Frontal cortex (tissue), 4 donors: ENCODE measurements around the gene ERLEC1. TPM values are rescaled to one million over a fixed set of nuclear protein-coding genes. Genes with fewer than 3 reads are reported as not detected.
"Not testable (repeated sequence)": the region's sequence is repeated elsewhere in the genome, so short reads cannot be mapped to it uniquely, and the experiment has no call there.

Experiments
- DNase-seq, 2 donors: peaks; one replicate each; pipeline ENCODE4 v3.0.0; 2012; ENCODE audit warnings: low spot score in 2 of 2
- FAIRE-seq: peaks from 2 replicates; lab custom pipeline; 2012; peaks lifted over from hg19 to GRCh38; lab: Jason Lieb, UNC
- total RNA-seq: library from RNA; depleted of rRNA; stranded (reverse); fragments of >200 nt; gene quantifications from one replicate; pipeline ENCODE4 v1.2.3, GENCODE V29; 2014
- donor health status: control.
- donor health status: control.
- donor health status: control.

Gene ERLEC1
- total RNA-seq, 1 donor from 2014 or later = 54.2 TPM

DNA sequence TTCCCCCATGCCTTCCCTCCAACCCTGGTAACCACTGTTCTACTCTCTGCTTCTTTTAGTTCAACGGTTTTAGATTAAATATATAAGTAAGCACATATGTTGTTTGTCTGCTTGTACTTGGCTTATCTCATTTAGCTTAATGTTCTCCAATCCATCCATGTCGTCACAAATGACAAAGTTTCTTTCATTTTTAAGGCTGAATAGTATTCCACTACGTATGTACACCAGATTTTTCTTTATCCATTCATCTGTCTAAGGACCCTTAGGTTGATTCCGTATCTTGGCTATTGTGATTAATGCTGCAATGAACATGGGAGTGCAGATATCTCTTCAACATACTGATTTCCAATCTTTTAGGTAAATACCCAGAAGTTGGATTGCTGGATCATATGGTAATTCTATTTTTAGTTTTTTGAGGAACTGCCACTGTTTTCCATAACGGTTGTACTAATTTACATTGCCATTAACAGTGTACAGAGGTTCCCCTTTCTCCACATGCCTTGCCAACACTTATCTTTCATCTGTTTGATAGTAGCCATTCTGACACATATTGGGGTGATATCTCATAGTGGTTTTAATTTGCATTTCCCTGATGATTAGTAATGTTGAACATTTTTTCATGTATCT lies 8.2 kb upstream of the ERLEC1 start:
- FAIRE-seq = no peak
- no peak for DNase-seq

DNA sequence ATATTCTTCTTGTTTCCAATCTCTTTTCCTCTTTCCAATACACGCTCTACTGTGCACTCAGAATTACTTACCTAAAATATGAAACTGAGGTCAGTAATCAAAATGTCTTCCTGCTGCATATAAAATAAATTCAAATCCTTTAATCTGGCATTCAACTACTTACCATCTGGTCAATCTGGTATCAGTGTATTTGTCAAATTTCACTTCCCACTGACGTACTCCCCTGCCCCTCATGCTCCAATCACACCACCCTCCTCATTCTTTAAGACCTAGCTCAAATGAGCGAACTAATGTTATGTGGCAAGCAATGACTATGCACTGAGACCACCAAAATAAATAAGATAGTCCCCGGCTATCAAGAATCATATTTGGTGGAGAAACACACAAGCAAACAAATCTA lies 6.8 kb upstream of the ERLEC1 start:
- no peak for FAIRE-seq
- DNase-seq = no peak

DNA sequence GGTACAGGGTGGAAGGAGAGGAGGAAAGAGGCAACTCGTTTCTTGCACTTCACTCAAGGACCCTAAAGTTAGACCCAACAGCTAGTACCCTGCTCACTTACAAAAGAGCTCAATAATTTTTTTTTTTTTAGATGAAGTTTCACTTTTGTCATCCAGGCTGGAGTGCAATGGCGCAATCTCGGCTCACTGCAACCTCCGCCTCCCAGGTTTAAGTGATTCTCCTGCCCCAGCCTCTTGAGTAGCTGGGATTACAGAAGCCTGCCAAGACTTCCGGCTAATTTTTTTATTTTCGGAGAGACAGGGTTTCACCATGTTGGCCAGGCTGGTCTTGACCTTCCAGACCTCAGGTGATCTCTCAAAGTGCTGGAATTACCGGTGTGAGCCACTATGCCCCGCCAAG lies 4.2 kb upstream of the ERLEC1 start:
- DNase-seq (no peak), FAIRE-seq (no peak)

DNA sequence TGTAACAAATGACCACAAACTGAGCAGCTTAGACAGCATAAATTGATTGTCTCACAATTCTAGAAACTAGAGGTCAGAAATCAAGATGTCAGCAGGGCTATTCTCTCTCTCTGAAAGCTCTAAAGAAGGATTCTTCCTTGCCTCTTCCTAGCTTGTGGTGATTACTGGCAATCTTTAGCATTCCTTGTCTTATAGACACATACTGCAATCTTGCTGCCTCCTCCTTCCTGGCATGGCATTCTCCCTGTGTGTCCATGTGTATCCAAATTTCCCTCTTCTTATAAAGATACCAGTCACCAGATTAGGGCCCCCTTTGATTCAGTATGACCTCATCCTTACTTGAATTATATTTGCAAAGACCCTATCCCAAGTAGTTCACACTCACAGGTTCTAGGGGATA lies 2.4 kb upstream of the ERLEC1 start:
- FAIRE-seq (no peak), DNase-seq (no peak)

DNA sequence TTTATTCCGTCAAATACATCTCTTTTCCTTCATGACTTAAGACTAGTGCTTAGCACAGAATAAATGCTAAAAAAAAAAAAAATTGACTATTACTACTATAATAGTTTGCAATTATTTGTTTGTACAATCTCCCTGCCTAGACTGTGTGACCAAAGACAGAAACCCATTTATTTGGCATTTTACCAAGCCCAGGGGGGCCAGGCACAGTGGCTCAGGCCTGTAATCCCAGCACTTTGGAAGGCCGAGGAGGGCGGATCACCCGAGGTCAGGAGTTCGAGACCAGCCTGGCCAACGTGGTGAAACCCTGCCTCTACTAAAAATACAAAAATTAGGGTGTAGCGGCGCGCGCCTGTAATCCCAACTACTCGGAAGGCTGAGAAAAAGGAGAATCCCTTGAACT lies 1.5 kb upstream of the ERLEC1 start:
- DNase-seq = no peak
- FAIRE-seq = no peak

DNA sequence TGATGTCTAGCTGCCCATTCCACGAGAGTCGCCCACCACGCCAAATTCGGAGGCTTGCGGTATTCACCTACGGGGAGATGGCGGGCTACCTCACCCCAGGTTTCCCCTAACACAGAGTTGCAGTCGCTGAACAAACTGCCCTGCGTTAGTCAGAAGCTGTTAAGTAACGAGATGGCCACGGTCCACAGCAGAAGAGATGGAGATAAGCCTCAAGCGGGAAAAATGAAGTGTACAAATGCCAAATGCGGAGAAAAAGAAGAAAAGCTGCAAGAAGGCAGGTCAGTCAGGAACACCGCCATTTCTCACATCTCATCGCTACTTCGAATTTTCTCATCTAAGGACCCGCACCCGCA lies 516 bp upstream of the ERLEC1 start:
- DNase-seq (no peak), FAIRE-seq (no peak)

DNA sequence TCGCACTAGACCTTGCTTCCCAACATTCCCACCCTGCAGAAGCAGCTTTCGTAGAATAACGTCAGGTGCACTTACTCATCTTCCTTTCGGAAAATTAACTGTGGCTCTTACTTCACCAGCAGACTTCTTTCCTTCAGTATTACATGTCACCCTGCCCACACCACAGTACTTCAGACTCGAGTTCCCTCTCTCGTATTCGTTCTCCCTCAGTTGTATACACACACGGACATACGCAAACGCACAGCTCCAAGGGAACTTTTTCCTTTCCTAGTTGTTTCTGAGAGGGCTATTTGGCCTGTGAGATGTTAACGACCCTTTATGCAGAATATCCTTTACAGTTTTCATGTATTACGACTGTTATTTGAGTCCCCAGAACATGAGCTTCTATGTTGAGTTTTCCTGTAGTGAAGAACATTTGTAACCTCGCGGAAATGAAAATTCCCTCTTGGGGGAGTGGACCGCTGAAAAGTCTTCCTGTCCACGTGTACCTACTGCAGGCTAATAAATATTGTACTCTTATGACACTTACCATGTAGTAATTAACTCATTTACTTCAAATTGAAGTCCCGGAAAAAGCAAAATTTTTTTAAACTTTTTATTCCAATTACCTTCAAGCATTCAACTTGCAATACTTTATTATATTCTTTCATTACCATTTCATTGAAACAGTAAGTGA lies 908 bp downstream of the ERLEC1 start:
- no peak for FAIRE-seq

DNA sequence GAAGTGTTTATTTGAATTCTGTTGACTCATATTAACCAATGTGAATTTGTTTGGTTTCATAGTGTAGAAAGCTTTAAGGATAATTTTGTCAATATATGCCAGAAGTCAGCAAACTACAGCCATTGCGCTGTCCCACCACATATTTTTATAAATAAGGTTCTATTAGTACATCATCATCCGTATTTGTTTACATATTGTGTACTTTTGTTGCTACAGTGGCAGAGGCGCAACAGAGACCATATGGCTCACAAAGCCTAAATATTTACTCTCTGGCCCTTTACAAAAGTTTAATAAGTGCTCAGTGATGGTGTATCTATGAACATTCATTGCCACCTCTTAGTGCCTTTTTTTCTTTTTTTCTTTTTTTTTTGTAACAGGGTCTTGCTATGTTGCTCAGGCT lies 6.4 kb downstream of the ERLEC1 start:
- DNase-seq = no peak
- FAIRE-seq = no peak

More for the DNA sequence above, 908 bp downstream of the ERLEC1 start:
- peak in 1 of 2 donors; percentile 17 for DNase-seq

DNA sequence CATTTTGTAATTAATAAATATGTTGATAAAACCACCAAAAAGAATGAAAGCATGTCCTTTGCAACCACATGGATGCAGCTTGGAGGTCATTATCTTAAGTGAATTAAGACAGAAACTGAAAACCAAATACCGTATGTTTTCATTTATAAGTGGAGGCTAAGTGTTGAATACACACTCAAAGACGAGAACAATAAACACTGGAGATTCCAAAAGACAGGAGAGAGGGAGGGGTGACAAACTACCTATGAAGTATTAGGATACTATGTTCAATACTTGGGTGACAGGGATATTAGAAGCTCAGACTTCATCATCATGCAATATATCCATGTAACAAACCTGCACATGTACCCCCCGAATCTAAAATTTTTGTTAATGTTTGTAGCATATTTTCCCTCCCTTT lies 7.0 kb downstream of the ERLEC1 start:
- FAIRE-seq = no peak
- no peak for DNase-seq

DNA sequence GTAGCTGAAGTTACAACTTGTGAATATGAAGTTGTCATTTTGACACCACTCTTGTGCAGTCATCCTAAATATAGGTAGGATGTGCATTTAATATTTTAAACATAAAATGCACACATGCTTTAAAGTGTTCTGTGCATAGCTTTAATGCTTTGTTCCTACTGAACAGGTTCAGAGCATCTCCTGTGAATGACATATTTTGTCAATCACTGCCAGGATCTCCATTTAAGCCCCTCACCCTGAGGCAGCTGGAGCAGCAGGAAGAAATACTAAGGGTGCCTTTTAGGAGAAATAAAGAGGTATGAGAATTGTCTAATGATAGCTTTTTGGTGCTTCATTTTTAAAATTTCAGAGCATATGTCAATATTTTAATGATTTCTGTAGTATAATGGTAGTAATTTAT lies 14.7 kb downstream of the ERLEC1 start:
- DNase-seq (no peak), FAIRE-seq (no peak)

DNA sequence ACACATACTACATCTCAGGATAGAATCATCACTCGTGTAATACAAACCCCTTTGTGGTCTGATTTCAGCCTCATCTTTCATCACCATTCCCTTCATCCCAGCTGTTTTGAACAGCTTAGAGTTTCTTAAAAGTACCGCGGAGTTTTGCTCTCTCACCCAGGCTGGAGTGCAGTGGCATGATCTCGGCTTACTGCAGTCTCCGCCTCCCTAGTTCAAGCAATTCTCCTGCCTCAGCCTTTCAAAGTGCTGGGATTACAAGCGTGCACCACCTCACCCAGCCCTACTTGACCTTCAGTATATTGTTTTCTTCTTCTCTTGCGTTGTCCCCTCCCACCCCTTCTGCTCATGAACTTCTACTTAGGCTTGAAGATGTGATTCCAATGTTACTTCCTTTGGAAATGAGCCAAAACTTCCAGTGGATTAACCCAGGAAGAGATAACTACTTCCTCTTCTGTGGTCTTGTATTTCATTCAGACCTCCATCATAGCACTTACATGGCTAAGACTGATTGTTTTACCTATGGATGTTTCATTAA lies 15.8 kb downstream of the ERLEC1 start:
- DNase-seq (no peak), FAIRE-seq (no peak)

DNA sequence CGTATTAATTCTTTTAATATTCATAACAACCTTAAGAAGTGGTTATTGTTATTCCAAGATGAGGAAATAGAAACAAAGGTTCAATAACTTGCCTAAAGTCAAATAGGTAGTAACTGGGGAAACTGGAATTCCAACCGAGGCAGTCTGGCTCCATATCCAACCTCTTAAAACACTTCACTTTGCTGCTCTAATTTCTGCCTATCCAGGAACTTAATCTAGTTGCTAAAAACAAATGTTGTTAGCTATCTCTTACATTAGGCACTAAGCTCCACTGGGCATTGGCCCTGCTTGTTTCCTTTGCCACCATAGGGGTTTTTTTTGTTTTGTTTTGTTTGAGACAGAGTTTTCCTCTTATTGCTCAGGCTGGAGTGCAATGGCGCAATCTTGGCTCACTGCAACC lies 24.8 kb downstream of the ERLEC1 start:
- FAIRE-seq (no peak), DNase-seq (no peak)

DNA sequence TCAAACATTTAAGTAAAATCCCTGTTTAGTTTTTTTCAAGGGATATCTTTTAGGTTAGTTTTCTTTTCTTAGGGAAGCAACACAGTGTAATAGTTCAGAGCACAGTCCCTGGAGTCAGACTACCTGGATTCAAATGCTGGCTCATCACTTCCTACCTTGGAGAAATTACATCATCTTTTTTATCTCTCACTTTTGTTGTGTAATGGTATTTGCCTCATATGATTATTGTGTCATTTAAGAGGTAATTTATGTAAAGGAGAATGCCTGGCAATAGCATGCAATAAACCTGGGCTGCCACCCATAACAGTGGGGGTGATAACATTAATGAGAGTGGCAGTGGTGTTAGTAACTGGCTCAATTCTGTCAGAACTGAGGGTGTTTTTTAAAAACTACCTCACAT lies 26.3 kb downstream of the ERLEC1 start:
- FAIRE-seq = no peak

DNA sequence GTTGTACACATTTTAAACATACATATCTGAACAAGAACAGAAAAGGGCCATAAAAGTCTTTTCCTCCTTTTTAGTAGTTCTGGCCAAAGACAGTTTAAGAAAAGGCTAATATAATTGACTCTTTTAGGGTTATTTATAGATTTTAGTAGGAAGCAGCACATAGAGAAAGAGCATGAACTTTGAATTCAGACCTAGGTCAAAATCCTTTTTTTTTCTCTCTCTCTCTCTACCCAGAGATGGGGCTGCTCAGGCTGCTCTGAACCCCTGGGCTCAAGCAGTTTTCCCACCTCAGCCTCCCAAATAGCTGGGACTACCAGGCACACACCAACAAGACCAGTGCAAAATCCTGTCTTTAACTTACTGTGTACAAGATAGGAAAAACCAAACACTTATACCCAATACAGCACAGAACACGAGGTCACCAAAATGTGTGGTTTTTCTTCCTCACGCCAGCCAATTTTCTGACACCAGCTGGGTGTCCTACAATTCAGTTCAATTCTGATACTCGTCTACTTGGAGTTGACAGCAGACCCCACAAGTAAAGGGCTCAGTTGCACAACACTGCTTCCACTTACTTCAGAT lies 32.1 kb downstream of the ERLEC1 start:
- FAIRE-seq (no peak), DNase-seq (no peak)

More for the DNA sequence above, 26.3 kb downstream of the ERLEC1 start:
- no peak for DNase-seq

DNA sequence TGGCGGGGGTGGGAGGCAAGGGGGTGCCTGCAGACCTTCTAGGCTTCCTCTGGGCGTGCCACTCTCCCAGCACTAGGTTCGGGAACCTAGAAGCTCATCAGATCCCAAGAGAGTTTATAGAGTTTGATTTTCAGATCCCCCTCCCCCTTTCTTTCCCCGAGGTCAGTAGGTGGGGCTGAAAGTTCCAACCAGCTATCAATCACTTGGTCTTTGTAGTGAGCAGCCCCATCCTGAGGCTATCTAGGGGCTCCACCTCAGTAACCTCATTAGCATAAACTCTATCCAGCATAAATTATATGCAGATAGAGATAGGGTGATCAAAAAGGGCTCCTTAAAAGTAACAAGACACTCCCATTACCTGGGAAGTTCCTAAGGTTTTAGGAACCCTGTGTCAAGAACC lies 32.8 kb downstream of the ERLEC1 start:
- DNase-seq (no peak), FAIRE-seq (no peak)

DNA sequence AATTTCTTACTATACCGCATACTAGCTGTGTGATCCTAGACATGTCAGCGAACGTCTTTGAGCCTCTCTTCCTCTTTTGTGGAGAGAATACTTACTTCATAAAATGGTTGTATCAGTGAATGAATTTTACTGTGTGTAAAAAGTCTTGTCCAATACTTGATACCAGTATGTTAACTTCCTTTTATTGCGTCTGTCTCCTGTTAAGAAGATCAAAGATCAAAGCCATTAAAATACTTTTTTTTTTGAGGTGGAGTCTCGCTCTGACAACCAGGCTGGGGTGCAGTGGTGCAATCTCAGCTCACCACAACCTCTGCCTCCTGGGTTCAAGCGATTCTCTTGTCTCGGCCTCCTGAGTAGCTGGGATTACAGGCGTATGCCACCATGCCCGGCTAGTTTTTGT lies 33.2 kb downstream of the ERLEC1 start:
- FAIRE-seq (no peak), DNase-seq (no peak)

DNA sequence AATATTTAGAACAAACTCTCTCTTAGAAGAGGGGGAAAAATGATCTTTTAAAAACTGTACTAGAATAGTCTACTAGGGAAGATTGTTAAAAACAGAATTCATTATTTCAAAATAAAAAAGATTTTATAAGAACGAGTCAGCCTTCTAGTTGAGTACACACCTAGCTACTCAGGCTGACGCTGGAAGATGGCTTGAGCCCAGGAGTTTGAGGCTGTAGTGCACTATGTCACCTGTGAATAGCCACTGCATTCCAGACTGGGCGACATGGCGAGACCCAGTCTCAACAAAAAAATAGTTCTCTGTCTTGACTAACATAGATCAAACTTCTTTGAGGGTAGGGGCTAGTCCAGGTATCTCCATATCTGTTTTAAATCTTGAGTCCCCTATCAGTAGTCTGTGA lies 33.9 kb downstream of the ERLEC1 start:
- no peak for FAIRE-seq
- DNase-seq = no peak

DNA sequence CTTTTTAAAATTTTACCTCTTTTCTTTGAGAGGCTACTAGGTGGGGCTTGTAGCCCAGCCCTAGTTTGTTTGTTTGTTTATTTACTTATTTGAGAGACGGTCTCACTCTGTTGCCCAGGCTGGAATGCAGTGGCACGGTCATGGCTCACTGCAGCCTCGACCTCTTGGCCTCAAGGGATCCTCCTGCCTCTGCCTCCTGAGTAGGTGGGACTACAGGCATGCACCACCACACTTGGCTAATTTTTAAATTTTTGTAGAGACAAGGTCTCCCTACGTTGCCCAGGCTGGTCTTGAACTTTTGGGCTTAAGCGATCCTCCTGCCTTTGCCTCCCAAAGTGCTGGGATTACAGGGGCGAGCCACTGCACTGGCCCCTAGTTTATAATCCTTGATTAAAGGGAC lies 35.0 kb downstream of the ERLEC1 start:
- no peak for FAIRE-seq

DNA sequence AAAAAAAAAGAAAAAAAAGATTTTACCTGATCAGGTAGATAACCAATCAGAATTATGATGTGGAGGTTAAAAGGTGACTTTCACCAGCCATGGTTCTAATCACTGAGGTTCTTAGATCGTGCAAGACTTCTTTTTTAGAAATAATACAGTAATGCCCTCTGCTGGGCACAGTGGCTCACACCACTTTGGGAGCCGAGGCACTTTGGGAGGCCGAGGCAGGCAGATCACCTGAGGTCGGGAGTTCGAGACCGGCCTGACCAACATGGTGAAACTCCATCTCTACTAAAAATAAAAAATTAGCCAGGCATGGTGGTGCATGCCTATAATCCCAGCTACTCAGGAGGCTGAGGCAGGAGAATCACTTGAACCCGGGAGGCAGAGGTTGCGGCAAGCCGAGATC lies 36.8 kb downstream of the ERLEC1 start:
- not testable (repeated sequence) for FAIRE-seq, DNase-seq

More for the DNA sequence above, 35.0 kb downstream of the ERLEC1 start:
- DNase-seq = no peak

DNA sequence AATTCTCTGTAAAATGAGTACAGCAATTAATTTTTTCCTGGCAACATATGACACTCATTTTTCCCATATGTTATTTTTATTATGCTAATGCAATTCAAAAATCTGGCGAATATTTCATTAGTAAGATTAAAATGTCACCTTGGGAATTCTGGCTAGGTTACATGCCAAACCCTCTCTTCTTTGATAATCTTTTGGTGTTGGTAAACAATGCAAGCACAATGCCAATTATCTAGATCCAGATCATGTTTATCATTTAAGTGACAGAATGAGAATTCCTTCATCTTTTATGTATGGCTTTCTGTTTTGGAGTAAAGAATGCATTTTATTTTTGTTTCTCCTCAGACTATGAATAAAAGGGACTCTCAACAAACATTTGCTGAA lies 39.2 kb downstream of the ERLEC1 start:
- FAIRE-seq = no peak

DNA sequence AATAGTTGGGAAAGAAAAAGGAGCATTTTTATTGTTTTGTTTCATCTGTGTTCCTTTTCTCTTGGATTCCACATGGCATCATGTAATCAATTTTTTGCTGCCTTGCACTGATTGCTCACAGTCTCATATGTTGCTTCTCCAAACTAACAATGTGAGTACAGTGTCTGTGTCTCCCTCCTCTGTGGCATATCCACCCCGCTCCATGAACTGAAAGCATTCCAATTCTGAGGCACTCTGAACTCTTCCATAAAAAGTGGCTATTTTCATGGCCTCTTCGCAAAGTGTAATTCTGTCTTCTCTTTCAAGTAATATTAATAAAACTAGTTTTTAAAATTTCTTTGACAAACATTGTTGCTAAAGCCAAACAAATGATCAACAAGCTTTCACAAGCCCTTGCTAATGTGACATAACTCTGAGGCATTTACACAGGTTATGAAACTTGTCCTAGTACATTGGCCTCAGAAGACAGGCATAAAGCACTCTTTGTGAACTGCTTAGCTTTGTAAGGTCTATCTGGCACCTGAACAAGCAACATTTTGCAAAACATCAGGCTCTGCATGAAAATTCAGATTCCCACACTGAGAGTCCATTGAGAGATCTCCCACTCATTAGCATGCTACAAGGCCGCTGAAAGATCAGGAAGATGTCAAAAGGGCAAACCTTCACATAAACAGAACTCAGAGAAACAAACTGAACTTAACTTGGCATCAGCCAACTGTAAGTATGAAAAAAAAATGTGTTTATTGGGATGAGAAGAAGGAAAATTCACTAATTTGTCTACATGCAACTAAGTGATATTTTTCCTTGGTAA lies 39.9 kb downstream of the ERLEC1 start:
- DNase-seq (peak in 1 of 2 donors; percentile 20), FAIRE-seq (no peak)

More for the DNA sequence above, 39.2 kb downstream of the ERLEC1 start:
- DNase-seq = no peak
